Vagina (tissue), 2 donors: ENCODE measurements around the gene CDKL1. TPM values are rescaled to one million over a fixed set of nuclear protein-coding genes. Genes with fewer than 3 reads are reported as not detected.

ENCODE experiments used
- DNase-seq, 2 donors: peaks; one replicate each; pipeline ENCODE4 v3.0.0-alpha.2; 2017; ENCODE audit errors: extremely low spot score in 2 of 2
- H3K27ac ChIP-seq: fragments of 200-600 bp; sonication (generic); one replicate; pipeline ENCODE4 v1.5.1; 2019
- H3K27me3 ChIP-seq: fragments of 200-600 bp; sonication (generic); one replicate; pipeline ENCODE4 v1.5.1; 2019
- H3K36me3 ChIP-seq, 2 donors: fragments of 200-600 bp; sonication (generic); one replicate each; pipeline ENCODE4 v1.5.1; 2017 to 2019
- H3K4me1 ChIP-seq: fragments of 200-600 bp; sonication (generic); one replicate; pipeline ENCODE4 v1.5.1; 2019
- H3K4me3 ChIP-seq, 2 donors: fragments of 200-600 bp; sonication (generic); 1 replicate in 1 of 2; 2 replicates in 1 of 2; pipeline ENCODE4 v1.5.1; 2016 to 2019
- H3K9me3 ChIP-seq: fragments of 200-600 bp; sonication (generic); one replicate; pipeline ENCODE4 v1.5.1; 2019
- POLR2A ChIP-seq, 2 donors: fragments of 450-650 bp; IDR thresholded peaks; one replicate each; pipeline ENCODE4 v1.6.1; 2017; ENCODE audit warnings: antibody characterized with exemption in 2 of 2, mild to moderate bottlenecking in 2 of 2, moderate library complexity in 2 of 2
- POLR2AphosphoS5 ChIP-seq, 2 donors: sonication (generic); formaldehyde crosslinking; IDR thresholded peaks; one replicate each; pipeline ENCODE4 v1.9.0; 2017; ENCODE audit warnings: antibody characterized with exemption in 2 of 2, mild to moderate bottlenecking in 2 of 2, low read depth in 1 of 2; ENCODE audit not compliant: insufficient read depth in 1 of 2
- intact Hi-C: fragments of 100-400 bp; cut with DNase I; formaldehyde crosslinking; loops from one replicate; pipeline ENCODE4 v1.15.1; 2023
- total RNA-seq: library from RNA; depleted of rRNA; stranded (reverse); fragments of >200 nt; gene quantifications from one replicate; pipeline ENCODE4 v1.2.3, GENCODE V29; 2016
- TF ChIP-seq, protein P1 (sequence below), 3 experiments: fragments of 450-650 bp in 2 of 3; fragments of 200-600 bp in 1 of 3; sonication (generic) in 1 of 3; IDR thresholded peaks; one replicate each; pipeline ENCODE4 v1.5.1; 2017 to 2019; ENCODE audit warnings: antibody characterized with exemption in 3 of 3, mild to moderate bottlenecking in 2 of 3, moderate library complexity in 2 of 3

Gene CDKL1
- total RNA-seq, 1 donor from 2014 or later, result 30.7 TPM

DNA sequence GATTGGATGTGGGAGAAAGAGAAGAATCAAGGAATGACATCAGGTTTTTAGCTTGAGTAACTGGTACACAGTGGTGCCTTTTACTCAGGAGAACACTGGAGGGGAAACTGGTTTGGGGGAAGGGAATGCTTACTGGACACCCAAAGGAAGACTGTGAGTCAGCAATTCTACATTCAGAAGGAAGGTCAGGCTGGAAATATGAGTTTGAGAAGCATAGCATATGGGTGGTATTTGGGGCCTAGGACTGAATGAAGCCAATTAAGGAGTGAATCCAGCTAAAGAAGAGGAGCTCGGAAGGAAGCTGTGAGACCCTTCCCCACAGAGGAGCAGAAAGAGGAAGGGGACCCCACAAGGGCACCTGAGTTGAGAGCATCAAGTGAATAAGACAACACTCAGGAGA is 49.2 kb downstream of the CDKL1 start:
- Histone ChIP-seq H3K27me3 (no peaks in the 10 kb centered on the region), H3K36me3 (no peaks in the 10 kb centered on the region), H3K4me1 (peaks cover 58% of the 10 kb centered on the region), H3K9me3 (no peaks in the 10 kb centered on the region), H3K4me3 (no peak overlapping the region), H3K27ac (peak overlapping the region; percentile 76)
- no peak for DNase-seq
- intact Hi-C loops, result loop anchor here (10.0 kb wide), 1 partner anchor 47 kb away; the partner anchor contains the start of gene CDKL1
- no peak for TF ChIP-seq POLR2AphosphoS5 (IDR thresholded peaks at IDR 0.05; ENCODE audit: insufficient read depth in 1 of 2, low read depth in 1 of 2)
- TF ChIP-seq, protein P1, sequence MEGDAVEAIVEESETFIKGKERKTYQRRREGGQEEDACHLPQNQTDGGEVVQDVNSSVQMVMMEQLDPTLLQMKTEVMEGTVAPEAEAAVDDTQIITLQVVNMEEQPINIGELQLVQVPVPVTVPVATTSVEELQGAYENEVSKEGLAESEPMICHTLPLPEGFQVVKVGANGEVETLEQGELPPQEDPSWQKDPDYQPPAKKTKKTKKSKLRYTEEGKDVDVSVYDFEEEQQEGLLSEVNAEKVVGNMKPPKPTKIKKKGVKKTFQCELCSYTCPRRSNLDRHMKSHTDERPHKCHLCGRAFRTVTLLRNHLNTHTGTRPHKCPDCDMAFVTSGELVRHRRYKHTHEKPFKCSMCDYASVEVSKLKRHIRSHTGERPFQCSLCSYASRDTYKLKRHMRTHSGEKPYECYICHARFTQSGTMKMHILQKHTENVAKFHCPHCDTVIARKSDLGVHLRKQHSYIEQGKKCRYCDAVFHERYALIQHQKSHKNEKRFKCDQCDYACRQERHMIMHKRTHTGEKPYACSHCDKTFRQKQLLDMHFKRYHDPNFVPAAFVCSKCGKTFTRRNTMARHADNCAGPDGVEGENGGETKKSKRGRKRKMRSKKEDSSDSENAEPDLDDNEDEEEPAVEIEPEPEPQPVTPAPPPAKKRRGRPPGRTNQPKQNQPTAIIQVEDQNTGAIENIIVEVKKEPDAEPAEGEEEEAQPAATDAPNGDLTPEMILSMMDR (IDR thresholded peaks at IDR 0.05), result no peak
- no peak for TF ChIP-seq POLR2A (IDR thresholded peaks at IDR 0.05)

DNA sequence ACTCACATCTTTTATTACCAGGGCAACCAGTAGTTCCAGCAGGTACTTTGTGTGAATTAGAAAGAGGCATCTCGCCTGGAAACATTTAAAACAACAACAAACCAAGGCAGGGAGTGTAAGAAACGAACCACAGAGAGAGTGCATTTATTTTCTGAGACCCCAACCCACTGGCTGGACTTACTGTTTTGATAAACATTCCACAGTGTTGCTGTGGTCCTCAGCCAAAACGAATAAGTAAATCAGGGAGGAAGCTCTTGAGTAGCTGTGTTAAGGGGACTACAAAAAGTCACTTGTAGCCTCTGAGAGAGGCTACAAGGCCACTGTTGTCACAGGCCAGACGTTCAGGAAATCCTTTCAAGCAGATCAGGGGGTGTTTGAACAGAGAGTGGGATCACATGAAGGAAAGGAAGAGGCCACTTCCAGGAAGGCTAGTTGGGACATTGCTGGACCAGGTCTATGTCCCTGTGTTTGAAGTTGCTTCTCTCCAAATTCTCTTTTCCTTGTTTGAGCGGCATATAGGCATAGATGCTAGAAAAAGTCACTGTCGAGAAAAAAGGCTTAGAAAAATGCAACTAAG is 50.7 kb downstream of the CDKL1 start:
- no peaks in the 10 kb centered on the region for H3K9me3 ChIP-seq
- peak overlapping the region; percentile 83 for H3K27ac ChIP-seq
- DNase-seq, result no peak
- no peaks in the 10 kb centered on the region for H3K27me3 ChIP-seq
- H3K4me3 ChIP-seq, result no peak overlapping the region
- intact Hi-C loops, result loop anchor here (10.0 kb wide), 1 partner anchor 49 kb away; the partner anchor contains the start of gene CDKL1
- H3K4me1 ChIP-seq, result peaks cover 65% of the 10 kb centered on the region
- H3K36me3 ChIP-seq, result no peaks in the 10 kb centered on the region
- TF ChIP-seq POLR2AphosphoS5 (IDR thresholded peaks at IDR 0.05; ENCODE audit: insufficient read depth in 1 of 2, low read depth in 1 of 2) (no peak), POLR2A (IDR thresholded peaks at IDR 0.05) (no peak)
- TF ChIP-seq, protein P1 (IDR thresholded peaks at IDR 0.05), result no peak

DNA sequence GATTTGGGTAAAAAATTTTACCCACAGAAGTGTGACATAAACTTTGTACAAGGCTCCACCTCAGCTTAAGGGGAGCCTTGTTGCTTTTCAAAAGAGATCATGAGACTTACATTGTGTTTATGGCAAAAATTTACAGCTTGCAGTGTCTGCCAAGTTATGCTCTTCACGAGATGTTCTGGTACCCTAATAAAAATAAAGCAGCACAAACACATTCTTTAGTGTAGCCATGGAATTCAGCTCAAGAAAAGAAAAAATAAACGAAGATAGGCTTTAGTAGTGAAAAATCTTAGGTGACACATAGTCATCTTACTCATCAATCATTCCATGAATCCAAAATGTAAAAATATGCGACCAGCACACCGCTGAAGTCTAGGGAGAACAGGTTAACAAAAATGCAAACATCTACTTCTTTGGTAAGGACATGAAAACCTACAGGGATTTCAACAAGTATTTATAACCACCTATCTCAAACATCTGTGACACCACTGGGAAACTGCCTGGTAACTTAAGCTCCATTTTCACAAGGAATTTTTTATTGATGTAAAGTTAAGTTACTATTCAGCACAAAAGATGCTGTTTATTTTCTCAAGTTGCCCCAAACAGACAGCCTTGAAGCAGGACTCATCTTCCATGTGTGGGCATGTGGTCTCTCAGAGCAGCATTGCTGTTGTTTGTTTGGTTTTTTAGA is 51.7 kb downstream of the CDKL1 start:
- peak overlapping the region; percentile 83 for H3K27ac ChIP-seq
- H3K9me3 ChIP-seq, result no peaks in the 10 kb centered on the region
- H3K36me3 ChIP-seq, result no peaks in the 10 kb centered on the region
- no peak for DNase-seq
- intact Hi-C loops, result loop anchor here (10.0 kb wide), 1 partner anchor 50 kb away; the partner anchor contains the start of gene CDKL1
- no peak overlapping the region for H3K4me3 ChIP-seq
- H3K27me3 ChIP-seq, result no peaks in the 10 kb centered on the region
- H3K4me1 ChIP-seq, result peaks cover 70% of the 10 kb centered on the region
- peak in 1 of 2 donors; percentile 73 for TF ChIP-seq POLR2AphosphoS5 (IDR thresholded peaks at IDR 0.05; ENCODE audit: insufficient read depth in 1 of 2, low read depth in 1 of 2)
- TF ChIP-seq, protein P1 (IDR thresholded peaks at IDR 0.05), result no peak
- TF ChIP-seq POLR2A (IDR thresholded peaks at IDR 0.05), result no peak

DNA sequence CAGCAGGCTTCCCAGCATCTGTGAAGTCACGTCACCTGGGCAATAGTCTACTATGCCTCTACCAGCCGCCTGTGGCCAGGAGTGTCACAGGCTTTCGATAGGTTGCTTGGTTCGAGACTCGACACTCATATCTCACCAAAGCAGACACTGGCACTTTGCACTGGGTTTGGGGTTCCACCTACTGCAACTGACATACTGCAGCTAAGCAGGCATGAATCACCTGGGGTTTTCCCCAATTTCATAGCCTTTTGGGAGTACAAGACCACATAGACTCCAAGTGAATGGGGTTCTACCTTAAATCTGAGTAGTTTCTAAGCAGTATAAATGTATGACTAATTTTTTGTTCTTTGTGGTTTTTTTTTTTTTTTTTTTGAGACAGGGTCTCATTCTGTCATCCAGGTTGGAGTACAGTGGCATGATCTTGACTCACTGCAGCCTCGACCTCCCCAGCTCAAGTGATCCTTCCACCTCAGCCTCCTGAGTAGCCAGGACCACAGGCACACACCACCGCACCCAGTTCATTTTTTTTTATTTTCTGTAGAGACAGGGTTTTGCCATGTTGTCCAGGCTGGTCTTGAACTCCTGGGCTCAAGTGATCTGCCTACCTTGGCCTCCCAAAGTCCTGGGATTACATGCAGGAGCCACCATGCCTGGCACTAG is 52.4 kb downstream of the CDKL1 start:
- intact Hi-C loops, result loop anchor here (10.0 kb wide), 1 partner anchor 51 kb away; the partner anchor contains the start of gene CDKL1
- TF ChIP-seq POLR2AphosphoS5 (IDR thresholded peaks at IDR 0.05; ENCODE audit: insufficient read depth in 1 of 2, low read depth in 1 of 2), result no peak
- TF ChIP-seq, protein P1 (IDR thresholded peaks at IDR 0.05), result no peak
- no peak for TF ChIP-seq POLR2A (IDR thresholded peaks at IDR 0.05)
- Histone ChIP-seq H3K27me3 (no peaks in the 10 kb centered on the region), H3K4me3 (no peak overlapping the region), H3K9me3 (no peaks in the 10 kb centered on the region), H3K27ac (peak overlapping the region; percentile 83), H3K4me1 (peaks cover 77% of the 10 kb centered on the region), H3K36me3 (no peaks in the 10 kb centered on the region)
- DNase-seq, result no peak
